PFSK-1 (cell line): ENCODE measurements around the gene C10orf95. TPM values are rescaled to one million over a fixed set of nuclear protein-coding genes. Genes with fewer than 3 reads are reported as not detected.

ENCODE experiments used
- FOXP2 ChIP-seq: optimal IDR thresholded peaks from 2 replicates; pipeline ENCODE3; 2011; ENCODE audit warnings: borderline replicate concordance, control low read depth, inconsistent platforms; ENCODE audit not compliant: insufficient read depth; ENCODE audit errors: extremely low read length, extremely low read depth
- POLR2AphosphoS5 ChIP-seq: IDR thresholded peaks from 2 replicates; pipeline ENCODE4 v1.6.1; 2012; ENCODE audit warnings: low read depth, mild to moderate bottlenecking, control low read depth, low read length, moderate library complexity
- REST ChIP-seq, 2 experiments: IDR thresholded peaks; 2 replicates each; pipeline versions ENCODE4 v1.6.1 to v1.8.0; 2011 to 2012; ENCODE audit warnings: low read depth in 2 of 2, low read length in 2 of 2, control low read depth in 1 of 2, inconsistent platforms in 1 of 2, mild to moderate bottlenecking in 1 of 2, moderate library complexity in 1 of 2; ENCODE audit not compliant: insufficient read depth in 1 of 2
- SIN3A ChIP-seq: IDR thresholded peaks from 2 replicates; pipeline ENCODE4 v1.6.1; 2012; ENCODE audit warnings: mild to moderate bottlenecking, low read length, moderate library complexity, borderline replicate concordance; ENCODE audit not compliant: insufficient read depth
- TAF1 ChIP-seq: IDR thresholded peaks from 2 replicates; pipeline ENCODE4 v1.6.1; 2012; ENCODE audit warnings: low read length, control low read depth, borderline replicate concordance; ENCODE audit not compliant: insufficient read depth
- polyA plus RNA-seq: library from polyadenylated mRNA; unstranded; fragments of >200 nt; gene quantifications from one replicate; pipeline ENCODE4 v1.2.1, GENCODE V29; 2012; ENCODE audit warnings: low read depth, missing spikeins; ENCODE audit not compliant: insufficient read length

The C10orf95 gene
- not detected for polyA plus RNA-seq

DNA sequence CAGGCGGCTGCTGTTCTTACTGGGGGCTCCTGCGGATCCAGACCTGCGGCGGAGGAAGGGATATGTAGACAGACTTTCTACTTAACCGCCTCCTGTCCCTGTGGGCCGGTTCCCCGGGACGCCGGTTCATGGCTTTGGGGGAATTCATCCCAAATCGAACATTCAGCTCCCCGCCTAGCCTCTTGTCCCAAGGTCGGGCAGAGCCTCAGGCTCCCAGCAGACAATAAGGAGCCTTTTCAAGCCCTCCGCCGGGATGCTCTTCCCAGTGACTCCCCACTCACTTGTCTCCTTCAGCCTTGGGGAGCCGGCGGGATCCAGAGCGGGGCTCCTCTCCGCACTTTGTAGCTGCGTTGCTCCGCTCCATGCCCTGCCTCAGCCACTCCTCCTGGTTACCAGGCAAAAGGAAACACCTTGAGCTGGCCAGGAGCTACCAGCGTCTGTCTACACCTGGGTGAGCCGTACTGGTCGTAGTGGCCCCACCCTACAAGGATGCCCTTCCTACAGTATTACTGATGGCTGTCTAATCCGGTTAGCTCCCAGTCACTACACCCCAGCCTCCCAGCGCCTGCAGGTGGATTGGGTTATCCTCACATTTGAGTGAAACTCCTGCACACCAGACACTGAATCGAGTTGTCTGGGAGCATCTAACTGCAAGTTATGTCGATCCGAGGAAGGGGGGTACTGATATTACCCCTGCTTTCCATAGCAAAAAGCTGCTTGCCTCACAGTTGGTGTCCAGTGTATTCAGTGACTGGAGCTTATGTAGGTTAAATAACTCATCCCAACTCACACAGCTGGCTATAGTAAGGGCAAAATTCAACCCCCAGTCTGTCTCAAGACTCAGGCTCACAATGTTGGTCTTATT, at the start of gene C10orf95:
Gene C10orf95 (minus strand): TSS at position 439 of the 865 bp plus-strand sequence. CDS start 450 bp downstream, outside the sequence.
- TF ChIP-seq FOXP2 (no peak), POLR2AphosphoS5 (no peak), SIN3A (no peak), REST (IDR thresholded peaks at IDR 0.05; ENCODE audit: insufficient read depth in 1 of 2, low read depth in 2 of 2, low read length in 2 of 2) (no peak), TAF1 (no peak)

DNA sequence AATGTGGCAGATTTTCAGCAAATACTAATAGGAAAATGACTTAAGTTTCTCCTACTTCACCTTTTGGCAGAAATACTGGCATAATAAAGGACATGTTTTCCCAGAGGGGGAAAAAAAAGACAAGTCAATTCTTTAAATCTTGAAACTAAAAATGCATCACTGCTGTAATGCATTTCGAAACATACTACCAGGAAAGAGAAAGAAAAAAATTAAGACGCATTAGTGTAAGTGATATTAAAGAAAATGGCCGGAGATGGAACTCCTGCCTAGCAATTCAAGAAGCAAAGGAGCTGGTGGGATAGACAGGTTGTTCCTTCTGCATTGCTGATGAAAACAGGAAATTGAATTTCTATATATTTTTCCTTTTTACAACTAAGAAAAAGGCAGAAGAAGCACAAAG, 48.0 kb upstream of the C10orf95 start:
- no peak for TF ChIP-seq POLR2AphosphoS5
- no peak for TF ChIP-seq SIN3A
- TF ChIP-seq FOXP2 = no peak
- no peak for TF ChIP-seq REST (IDR thresholded peaks at IDR 0.05; ENCODE audit: insufficient read depth in 1 of 2, low read depth in 2 of 2, low read length in 2 of 2)
- no peak for TF ChIP-seq TAF1

DNA sequence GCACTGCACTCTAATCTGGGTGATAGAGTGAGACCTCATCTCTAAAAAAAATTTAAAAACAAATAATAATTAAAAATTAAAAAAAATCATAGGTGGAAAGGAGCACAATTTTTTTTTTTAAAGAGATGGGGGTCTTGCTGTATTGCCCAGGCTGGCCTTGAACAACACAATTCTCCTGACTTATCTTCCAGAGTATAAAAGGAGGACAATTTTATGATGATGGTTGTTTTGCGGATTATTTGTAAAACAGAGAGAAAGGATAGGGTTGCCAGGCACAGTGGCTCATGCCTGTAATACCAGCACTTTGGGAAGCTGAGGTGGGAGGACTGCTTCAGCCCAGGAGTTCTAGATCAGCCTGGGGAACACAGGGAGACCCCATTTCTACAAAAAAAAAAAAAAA, 46.2 kb upstream of the C10orf95 start:
- TF ChIP-seq REST (IDR thresholded peaks at IDR 0.05; ENCODE audit: insufficient read depth in 1 of 2, low read depth in 2 of 2, low read length in 2 of 2) = no peak
- TF ChIP-seq FOXP2 = no peak
- no peak for TF ChIP-seq SIN3A
- no peak for TF ChIP-seq TAF1
- no peak for TF ChIP-seq POLR2AphosphoS5

GRCh38 chr10:102493771-102494170, 42.4 kb upstream of the C10orf95 start:
- no peak for TF ChIP-seq POLR2AphosphoS5
- TF ChIP-seq FOXP2 = no peak
- no peak for TF ChIP-seq REST (IDR thresholded peaks at IDR 0.05; ENCODE audit: insufficient read depth in 1 of 2, low read depth in 2 of 2, low read length in 2 of 2)
- TF ChIP-seq TAF1 = no peak
- TF ChIP-seq SIN3A = no peak
